MM.1S (cell line): ENCODE measurements around the gene HECW1.

ENCODE experiments used
- DNase-seq: peaks from one replicate; pipeline ENCODE4 v3.0.0-alpha.2; 2015
- H2AFZ ChIP-seq: fragments of 300-600 bp; sonication (generic); 2 replicates; pipeline ENCODE4 v1.6.0; 2016; ENCODE audit warnings: antibody characterized with exemption, low read length
- H3F3A ChIP-seq: fragments of 300-600 bp; sonication (generic); 2 replicates; pipeline ENCODE4 v1.6.1; 2016; ENCODE audit warnings: mild to moderate bottlenecking, antibody characterized with exemption, low read length, moderate library complexity, mixed read lengths; ENCODE audit not compliant: insufficient read depth
- H3K27ac ChIP-seq: fragments of 300-600 bp; sonication (generic); 2 replicates; pipeline ENCODE4 v1.5.1; 2016; ENCODE audit warnings: mild to moderate bottlenecking, low read length
- H3K27me3 ChIP-seq: fragments of 300-600 bp; sonication (generic); replicated peaks from 2 replicates; pipeline ENCODE4 v1.6.0; 2016; ENCODE audit warnings: low read length; ENCODE audit not compliant: insufficient read depth
- H3K36me3 ChIP-seq: fragments of 300-600 bp; sonication (generic); replicated peaks from 2 replicates; pipeline ENCODE4 v1.6.1; 2016; ENCODE audit warnings: mild to moderate bottlenecking, low read length, mixed read lengths; ENCODE audit not compliant: insufficient read depth
- H3K4me1 ChIP-seq: fragments of 300-600 bp; sonication (generic); 2 replicates; pipeline ENCODE4 v1.6.1; 2016; ENCODE audit warnings: low read length, mixed read lengths
- H3K4me2 ChIP-seq: fragments of 300-600 bp; sonication (generic); 2 replicates; pipeline ENCODE4 v1.6.0; 2016; ENCODE audit warnings: low read depth, low read length
- H3K4me3 ChIP-seq: fragments of 300-600 bp; sonication (generic); 2 replicates; pipeline ENCODE4 v1.5.1; 2016; ENCODE audit warnings: low read length, mixed read lengths
- H3K79me2 ChIP-seq: fragments of 300-600 bp; sonication (generic); 2 replicates; pipeline ENCODE4 v1.6.1; 2016; ENCODE audit warnings: mixed run types, low read length, mixed read lengths
- H3K9ac ChIP-seq: fragments of 300-600 bp; sonication (generic); 2 replicates; pipeline ENCODE4 v1.6.1; 2016; ENCODE audit warnings: low read length, mixed read lengths
- H3K9me2 ChIP-seq: fragments of 300-600 bp; sonication (generic); replicated peaks from 2 replicates; pipeline ENCODE4 v1.6.1; 2016; ENCODE audit warnings: mild to moderate bottlenecking, low read length, mixed read lengths; ENCODE audit not compliant: insufficient read depth
- H3K9me3 ChIP-seq: fragments of 300-600 bp; sonication (generic); replicated peaks from 2 replicates; pipeline ENCODE4 v1.6.1; 2016; ENCODE audit warnings: mild to moderate bottlenecking, low read length, mixed read lengths; ENCODE audit not compliant: insufficient read depth
- H4K20me1 ChIP-seq: fragments of 300-600 bp; sonication (generic); 2 replicates; pipeline ENCODE4 v1.6.1; 2016; ENCODE audit warnings: mild to moderate bottlenecking, low read length, moderate library complexity, mixed read lengths; ENCODE audit not compliant: insufficient read depth
- CTCF ChIP-seq: fragments of 300-600 bp; sonication (generic); IDR thresholded peaks from 2 replicates; pipeline ENCODE4 v1.5.1; 2016; ENCODE audit warnings: antibody characterized with exemption, low read length, mixed read lengths
- EZH2 ChIP-seq: fragments of 300-600 bp; sonication (generic); optimal IDR thresholded peaks from 2 replicates; pipeline ENCODE3; 2017; ENCODE audit warnings: low read depth, mild to moderate bottlenecking, antibody characterized with exemption, low read length, mixed read lengths
- EZH2phosphoT487 ChIP-seq: fragments of 300-600 bp; sonication (generic); IDR thresholded peaks from 2 replicates; pipeline ENCODE4 v1.6.1; 2018; ENCODE audit warnings: antibody characterized with exemption, low read length

Gene HECW1

GRCh38 chr7:43363035-43363791 is 250.8 kb downstream of the HECW1 start:
- H3K4me3 ChIP-seq = no peak overlapping the region
- no peak overlapping the region for H3K4me2 ChIP-seq
- H3K9me3 ChIP-seq = no peaks in the 10 kb centered on the region
- H3K9me2 ChIP-seq = no peaks in the 10 kb centered on the region
- H3K27ac ChIP-seq = no peak overlapping the region
- no peaks in the 10 kb centered on the region for H4K20me1 ChIP-seq
- H3K79me2 ChIP-seq = no peaks in the 10 kb centered on the region
- no peaks in the 10 kb centered on the region for H3K27me3 ChIP-seq
- H2AFZ ChIP-seq = no peak overlapping the region
- no peaks in the 10 kb centered on the region for H3K4me1 ChIP-seq
- no peak overlapping the region for H3K9ac ChIP-seq
- DNase-seq = no peak
- no peaks in the 10 kb centered on the region for H3K36me3 ChIP-seq
- H3F3A ChIP-seq = no peaks in the 10 kb centered on the region
- TF ChIP-seq CTCF (no peak), EZH2phosphoT487 (no peak), EZH2 (no peak)

- no peaks in the 10 kb centered on the region for H3K9me2 ChIP-seq
- H3K4me2 ChIP-seq = no peak overlapping the region
- no peaks in the 10 kb centered on the region for H4K20me1 ChIP-seq
- H2AFZ ChIP-seq = no peak overlapping the region
- no peaks in the 10 kb centered on the region for H3K36me3 ChIP-seq
- no peak for TF ChIP-seq EZH2phosphoT487
- no peak for TF ChIP-seq CTCF
- TF ChIP-seq EZH2 = no peak
- H3F3A ChIP-seq = no peaks in the 10 kb centered on the region
- H3K27me3 ChIP-seq = no peaks in the 10 kb centered on the region
- H3K4me3 ChIP-seq = no peak overlapping the region
- DNase-seq = no peak
- H3K27ac ChIP-seq = no peak overlapping the region
- H3K4me1 ChIP-seq = no peaks in the 10 kb centered on the region
- no peaks in the 10 kb centered on the region for H3K79me2 ChIP-seq
- no peak overlapping the region for H3K9ac ChIP-seq
- no peaks in the 10 kb centered on the region for H3K9me3 ChIP-seq
These were observed 251.9 kb downstream of the HECW1 start for GRCh38 chr7:43364391-43364790.

GRCh38 chr7:43372676-43373355 is 260.4 kb downstream of the HECW1 start:
- Histone ChIP-seq H3K4me2 (no peak overlapping the region), H3K9ac (no peak overlapping the region), H2AFZ (no peak overlapping the region), H3K4me3 (no peak overlapping the region), H4K20me1 (no peaks in the 10 kb centered on the region), H3K27me3 (no peaks in the 10 kb centered on the region), H3K4me1 (no peaks in the 10 kb centered on the region), H3F3A (no peaks in the 10 kb centered on the region), H3K9me3 (no peaks in the 10 kb centered on the region), H3K36me3 (no peaks in the 10 kb centered on the region), H3K79me2 (no peaks in the 10 kb centered on the region), H3K27ac (no peak overlapping the region), H3K9me2 (no peaks in the 10 kb centered on the region)
- TF ChIP-seq EZH2 (no peak), EZH2phosphoT487 (no peak), CTCF (no peak)
- DNase-seq = no peak
